GM23338 (cell line): ENCODE data around the gene OR1D5.

ENCODE experiments used
- CREB1 ChIP-seq: fragments of 250-450 bp; sonication (Bioruptor Pico); IDR thresholded peaks from 2 replicates; pipeline ENCODE4 v1.5.0; 2020; ENCODE audit warnings: low read depth, mild to moderate bottlenecking, moderate library complexity
- CTCF ChIP-seq, 2 experiments: fragments of 200-600 bp in 1 of 2; sonication (generic) in 1 of 2; conservative IDR thresholded peaks; 2 replicates each; pipeline versions ENCODE4 v1.5.1 to v1.6.1; 2016 to 2017; ENCODE audit warnings: antibody characterized with exemption in 2 of 2, low read depth in 2 of 2, mild to moderate bottlenecking in 2 of 2, moderate library complexity in 1 of 2
- ETS1 ChIP-seq: IDR thresholded peaks from 2 replicates; pipeline ENCODE4 v1.6.1; 2016; ENCODE audit warnings: antibody characterized with exemption
- EZH2 ChIP-seq: fragments of 200-600 bp; sonication (generic); IDR thresholded peaks from one replicate; pipeline ENCODE4 v1.8.0; 2017; ENCODE audit warnings: antibody characterized with exemption, mild to moderate bottlenecking, low read depth; ENCODE audit not compliant: unreplicated experiment
- EZH2phosphoT487 ChIP-seq: fragments of 200-600 bp; sonication (generic); IDR thresholded peaks from one replicate; pipeline ENCODE4 v1.8.1; 2018; ENCODE audit warnings: antibody characterized with exemption; ENCODE audit not compliant: unreplicated experiment
- JUNB ChIP-seq: IDR thresholded peaks from one replicate; pipeline ENCODE4 v1.6.1; 2016; ENCODE audit warnings: antibody characterized with exemption; ENCODE audit not compliant: unreplicated experiment
- POLR2AphosphoS5 ChIP-seq: IDR thresholded peaks from 2 replicates; pipeline ENCODE4 v1.6.1; 2016; ENCODE audit warnings: antibody characterized with exemption, low read depth
- REST ChIP-seq: IDR thresholded peaks from one replicate; pipeline ENCODE4 v1.6.1; 2018; ENCODE audit warnings: antibody characterized with exemption; ENCODE audit not compliant: unreplicated experiment
- ZNF114 ChIP-seq: fragments of 250-450 bp; sonication (Bioruptor Pico); IDR thresholded peaks from 2 replicates; pipeline ENCODE4 v1.5.0; 2020; ENCODE audit warnings: mild to moderate bottlenecking, moderate library complexity
- ZNF331 ChIP-seq: fragments of 250-450 bp; sonication (Bioruptor Pico); IDR thresholded peaks from 2 replicates; pipeline ENCODE4 v1.5.0; 2020; ENCODE audit warnings: low read depth, mild to moderate bottlenecking, moderate library complexity

GRCh38 chr17:3033741-3034577 lies 29.4 kb downstream of the OR1D5 start:
- TF ChIP-seq ZNF114 (no peak), CTCF (conservative IDR thresholded peaks at IDR 0.05; ENCODE audit: low read depth in 2 of 2) (no peak), REST (no peak), POLR2AphosphoS5 (no peak), EZH2 (no peak), ETS1 (no peak), EZH2phosphoT487 (no peak), ZNF331 (CRISPR knock-in tag) (no peak), CREB1 (CRISPR knock-in tag) (no peak), JUNB (no peak)
